HepG2 (cell line): ENCODE results near the gene CIITA. TPM values are rescaled to one million over a fixed set of nuclear protein-coding genes. Genes with fewer than 3 reads are reported as not detected.

ENCODE experiments used
- ATF7-NPFF ChIP-seq: sonication (generic); formaldehyde crosslinking; IDR thresholded peaks from 2 replicates; pipeline ENCODE4 v1.8.1; 2023; ENCODE audit warnings: mild to moderate bottlenecking, low read depth, missing genetic modification reagents, moderate library complexity
- CBX2 ChIP-seq, 2 experiments: fragments of 200-600 bp in 1 of 2; sonication (generic); formaldehyde crosslinking in 1 of 2; IDR thresholded peaks; 2 replicates each; pipeline versions ENCODE4 v1.7.0 to v1.8.1; 2018 to 2022; ENCODE audit warnings: low read depth in 2 of 2, low read length in 1 of 2, mild to moderate bottlenecking in 1 of 2, missing genetic modification reagents in 1 of 2
- FOXM1 ChIP-seq: sonication (generic); formaldehyde crosslinking; IDR thresholded peaks from 2 replicates; pipeline ENCODE4 v1.5.0; 2020; ENCODE audit warnings: missing genetic modification reagents
- FOXP1 ChIP-seq, 2 experiments: fragments of 450-650 bp in 1 of 2; IDR thresholded peaks; 2 replicates each; pipeline ENCODE4 v1.6.1; 2017 to 2018; ENCODE audit warnings: antibody characterized with exemption in 1 of 2
- GLI4 ChIP-seq: sonication (generic); formaldehyde crosslinking; IDR thresholded peaks from 2 replicates; pipeline ENCODE4 v1.5.1; 2020; ENCODE audit warnings: missing genetic modification reagents, mild to moderate bottlenecking, moderate library complexity, borderline replicate concordance
- HMG20A ChIP-seq: IDR thresholded peaks from 2 replicates; pipeline ENCODE4 v1.6.1; 2016; ENCODE audit warnings: borderline replicate concordance
- KAT7 ChIP-seq: IDR thresholded peaks from 2 replicates; pipeline ENCODE4 v1.6.1; 2018; ENCODE audit warnings: borderline replicate concordance, missing compliant biosample characterization
- KDM4B ChIP-seq: sonication (generic); formaldehyde crosslinking; IDR thresholded peaks from 2 replicates; pipeline ENCODE4 v1.4.0; 2020; ENCODE audit warnings: missing genetic modification reagents
- MYNN ChIP-seq: sonication (generic); formaldehyde crosslinking; IDR thresholded peaks from 2 replicates; pipeline ENCODE4 v1.4.0; 2020; ENCODE audit warnings: mild to moderate bottlenecking, low read depth, missing genetic modification reagents
- NCOA5 ChIP-seq: sonication (generic); formaldehyde crosslinking; IDR thresholded peaks from 2 replicates; pipeline ENCODE4 v1.4.0; 2020; ENCODE audit warnings: missing genetic modification reagents
- POLR2AphosphoS5 ChIP-seq: IDR thresholded peaks from 2 replicates; pipeline ENCODE4 v1.6.1; 2012; ENCODE audit warnings: low read depth, low read length
- SMARCE1 ChIP-seq: fragments of 450-650 bp; IDR thresholded peaks from 2 replicates; pipeline ENCODE4 v1.6.1; 2017; ENCODE audit warnings: borderline replicate concordance
- TAF15 ChIP-seq: fragments of 200-400 bp; formaldehyde crosslinking; IDR thresholded peaks from one replicate; pipeline ENCODE4 v1.6.1; 2018; ENCODE audit warnings: mild to moderate bottlenecking, low read depth, low read length; ENCODE audit not compliant: poor library complexity, severe bottlenecking
- ZBTB14 ChIP-seq: sonication (generic); formaldehyde crosslinking; IDR thresholded peaks from 2 replicates; pipeline ENCODE4 v1.4.0; 2020; ENCODE audit warnings: missing genetic modification reagents
- ZFP36 ChIP-seq: fragments of 150-350 bp; IDR thresholded peaks from 2 replicates; pipeline ENCODE4 v1.6.1; 2018; ENCODE audit warnings: borderline replicate concordance, low read length, low read depth; ENCODE audit not compliant: partially characterized antibody
- ZNF501 ChIP-seq: sonication (generic); formaldehyde crosslinking; IDR thresholded peaks from 2 replicates; pipeline ENCODE4 v1.5.1; 2020; ENCODE audit warnings: mild to moderate bottlenecking, moderate library complexity, missing genetic modification reagents
- ZNF644 ChIP-seq: IDR thresholded peaks from 2 replicates; pipeline ENCODE4 v1.6.1; 2016; ENCODE audit warnings: low read depth
- ZNF773 ChIP-seq: sonication (generic); formaldehyde crosslinking; IDR thresholded peaks from 2 replicates; pipeline ENCODE4 v1.4.0; 2020; ENCODE audit warnings: missing genetic modification reagents, borderline replicate concordance
- polyA plus RNA-seq, 8 experiments: library from polyadenylated mRNA; depleted of rRNA in 3 of 8; stranded (reverse) in 7 of 8; unstranded in 1 of 8; fragments of >200 nt; fragmentation: Illumina TruSeq in 4 of 8; extraction: Trizol in 4 of 8; gene quantifications; 2 replicates each; pipeline versions ENCODE4 v1.2.1 to v1.2.3, GENCODE V29; 2011 to 2016; ENCODE audit warnings: low read depth in 4 of 8, missing spikeins in 1 of 8, mixed read lengths in 1 of 8; ENCODE audit not compliant: insufficient read depth in 1 of 8
- total RNA-seq, 5 experiments: library from RNA; depleted of rRNA; stranded (reverse); fragments of >200 nt; fragmentation: Illumina TruSeq; extraction: Trizol; gene quantifications; 2 replicates each; pipeline ENCODE4 v1.2.3, GENCODE V29; 2016; ENCODE audit warnings: low read depth in 1 of 5
- TF ChIP-seq, protein P1 (sequence below): sonication (generic); formaldehyde crosslinking; IDR thresholded peaks from 2 replicates; pipeline ENCODE4 v1.4.0; 2020; ENCODE audit warnings: mild to moderate bottlenecking, missing genetic modification reagents
- TF ChIP-seq, protein P2 (sequence below): sonication (generic); formaldehyde crosslinking; IDR thresholded peaks from 2 replicates; pipeline ENCODE4 v1.4.0; 2020; ENCODE audit warnings: missing genetic modification reagents

CIITA gene
- total and polyA plus RNA-seq, 2 of the 13 experiments (the other 11 are each of a cell fraction or from before 2014, with no cell fraction given) = 0.08 to 0.09 TPM

- TF ChIP-seq, protein P1, sequence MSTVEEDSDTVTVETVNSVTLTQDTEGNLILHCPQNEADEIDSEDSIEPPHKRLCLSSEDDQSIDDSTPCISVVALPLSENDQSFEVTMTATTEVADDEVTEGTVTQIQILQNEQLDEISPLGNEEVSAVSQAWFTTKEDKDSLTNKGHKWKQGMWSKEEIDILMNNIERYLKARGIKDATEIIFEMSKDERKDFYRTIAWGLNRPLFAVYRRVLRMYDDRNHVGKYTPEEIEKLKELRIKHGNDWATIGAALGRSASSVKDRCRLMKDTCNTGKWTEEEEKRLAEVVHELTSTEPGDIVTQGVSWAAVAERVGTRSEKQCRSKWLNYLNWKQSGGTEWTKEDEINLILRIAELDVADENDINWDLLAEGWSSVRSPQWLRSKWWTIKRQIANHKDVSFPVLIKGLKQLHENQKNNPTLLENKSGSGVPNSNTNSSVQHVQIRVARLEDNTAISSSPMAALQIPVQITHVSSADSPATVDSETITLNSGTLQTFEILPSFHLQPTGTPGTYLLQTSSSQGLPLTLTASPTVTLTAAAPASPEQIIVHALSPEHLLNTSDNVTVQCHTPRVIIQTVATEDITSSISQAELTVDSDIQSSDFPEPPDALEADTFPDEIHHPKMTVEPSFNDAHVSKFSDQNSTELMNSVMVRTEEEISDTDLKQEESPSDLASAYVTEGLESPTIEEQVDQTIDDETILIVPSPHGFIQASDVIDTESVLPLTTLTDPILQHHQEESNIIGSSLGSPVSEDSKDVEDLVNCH = no peak
- TF ChIP-seq FOXP1 (IDR thresholded peaks at IDR 0.05) (no peak), FOXP1 (CRISPR knock-in tag; IDR thresholded peaks at IDR 0.05) (peak; percentile 58), SMARCE1 (no peak), GLI4 (CRISPR knock-in tag) (no peak), ZNF773 (CRISPR knock-in tag) (no peak), TAF15 (peak; percentile 47), CBX2 (IDR thresholded peaks at IDR 0.05; ENCODE audit: low read depth, low read length) (no peak), CBX2 (CRISPR knock-in tag; IDR thresholded peaks at IDR 0.05; ENCODE audit: low read depth) (no peak), ZFP36 (no peak), FOXM1 (CRISPR knock-in tag) (no peak), KDM4B (CRISPR knock-in tag) (no peak), HMG20A (CRISPR knock-in tag) (no peak; the same call in none of the 2 replicates), KAT7 (CRISPR knock-in tag) (no peak), ZNF644 (CRISPR knock-in tag) (peak; percentile 73), ATF7-NPFF (no peak), ZNF501 (CRISPR knock-in tag) (peak; percentile 82; the same call in 1 of the 2 replicates), POLR2AphosphoS5 (no peak), NCOA5 (no peak), ZBTB14 (no peak), MYNN (CRISPR knock-in tag) (no peak)
- TF ChIP-seq, protein P2, sequence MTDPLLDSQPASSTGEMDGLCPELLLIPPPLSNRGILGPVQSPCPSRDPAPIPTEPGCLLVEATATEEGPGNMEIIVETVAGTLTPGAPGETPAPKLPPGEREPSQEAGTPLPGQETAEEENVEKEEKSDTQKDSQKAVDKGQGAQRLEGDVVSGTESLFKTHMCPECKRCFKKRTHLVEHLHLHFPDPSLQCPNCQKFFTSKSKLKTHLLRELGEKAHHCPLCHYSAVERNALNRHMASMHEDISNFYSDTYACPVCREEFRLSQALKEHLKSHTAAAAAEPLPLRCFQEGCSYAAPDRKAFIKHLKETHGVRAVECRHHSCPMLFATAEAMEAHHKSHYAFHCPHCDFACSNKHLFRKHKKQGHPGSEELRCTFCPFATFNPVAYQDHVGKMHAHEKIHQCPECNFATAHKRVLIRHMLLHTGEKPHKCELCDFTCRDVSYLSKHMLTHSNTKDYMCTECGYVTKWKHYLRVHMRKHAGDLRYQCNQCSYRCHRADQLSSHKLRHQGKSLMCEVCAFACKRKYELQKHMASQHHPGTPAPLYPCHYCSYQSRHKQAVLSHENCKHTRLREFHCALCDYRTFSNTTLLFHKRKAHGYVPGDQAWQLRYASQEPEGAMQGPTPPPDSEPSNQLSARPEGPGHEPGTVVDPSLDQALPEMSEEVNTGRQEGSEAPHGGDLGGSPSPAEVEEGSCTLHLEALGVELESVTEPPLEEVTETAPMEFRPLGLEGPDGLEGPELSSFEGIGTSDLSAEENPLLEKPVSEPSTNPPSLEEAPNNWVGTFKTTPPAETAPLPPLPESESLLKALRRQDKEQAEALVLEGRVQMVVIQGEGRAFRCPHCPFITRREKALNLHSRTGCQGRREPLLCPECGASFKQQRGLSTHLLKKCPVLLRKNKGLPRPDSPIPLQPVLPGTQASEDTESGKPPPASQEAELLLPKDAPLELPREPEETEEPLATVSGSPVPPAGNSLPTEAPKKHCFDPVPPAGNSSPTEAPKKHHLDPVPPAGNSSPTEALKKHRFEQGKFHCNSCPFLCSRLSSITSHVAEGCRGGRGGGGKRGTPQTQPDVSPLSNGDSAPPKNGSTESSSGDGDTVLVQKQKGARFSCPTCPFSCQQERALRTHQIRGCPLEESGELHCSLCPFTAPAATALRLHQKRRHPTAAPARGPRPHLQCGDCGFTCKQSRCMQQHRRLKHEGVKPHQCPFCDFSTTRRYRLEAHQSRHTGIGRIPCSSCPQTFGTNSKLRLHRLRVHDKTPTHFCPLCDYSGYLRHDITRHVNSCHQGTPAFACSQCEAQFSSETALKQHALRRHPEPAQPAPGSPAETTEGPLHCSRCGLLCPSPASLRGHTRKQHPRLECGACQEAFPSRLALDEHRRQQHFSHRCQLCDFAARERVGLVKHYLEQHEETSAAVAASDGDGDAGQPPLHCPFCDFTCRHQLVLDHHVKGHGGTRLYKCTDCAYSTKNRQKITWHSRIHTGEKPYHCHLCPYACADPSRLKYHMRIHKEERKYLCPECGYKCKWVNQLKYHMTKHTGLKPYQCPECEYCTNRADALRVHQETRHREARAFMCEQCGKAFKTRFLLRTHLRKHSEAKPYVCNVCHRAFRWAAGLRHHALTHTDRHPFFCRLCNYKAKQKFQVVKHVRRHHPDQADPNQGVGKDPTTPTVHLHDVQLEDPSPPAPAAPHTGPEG (CRISPR knock-in tag) = no peak
These were observed 46.7 kb downstream of the CIITA start (continued) for GRCh38 chr16:10923650-10924214.
